ENCODE measurements around the gene CCNB3.

DNA sequence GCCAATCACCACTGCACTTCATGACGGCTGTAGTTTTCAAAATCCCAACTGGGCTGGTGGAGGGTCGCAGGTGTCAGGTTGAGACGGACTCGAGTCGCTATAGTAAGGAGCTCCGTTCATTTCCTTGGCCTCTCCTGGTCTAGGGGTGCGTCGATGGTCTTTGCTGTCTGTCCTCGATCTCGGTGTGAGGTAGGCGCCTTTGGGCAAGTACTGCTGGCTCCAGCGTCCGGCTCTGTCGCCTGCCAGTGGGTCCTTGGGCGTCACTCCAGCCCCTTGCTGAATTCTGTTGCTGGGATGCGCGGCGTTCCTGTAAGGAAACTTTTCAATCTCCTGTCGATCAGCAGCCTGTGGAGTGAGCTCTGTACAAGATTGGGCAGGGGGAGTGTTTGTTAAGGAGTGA lies 76.7 kb downstream of the CCNB3 start:
- TF ChIP-seq CTCF (conservative IDR thresholded peaks at IDR 0.05; ENCODE audit: low read depth, low read length), result no peak
- TF ChIP-seq CEBPB (IDR thresholded peaks at IDR 0.05; ENCODE audit: low read depth, low read length), result no peak
- no peak for TF ChIP-seq POLR2A (IDR thresholded peaks at IDR 0.05; ENCODE audit: low read depth, low read length)
- TF ChIP-seq NFE2L2 (IDR thresholded peaks at IDR 0.05; ENCODE audit: low read depth, low read length), result no peak
- TF ChIP-seq, protein P1, sequence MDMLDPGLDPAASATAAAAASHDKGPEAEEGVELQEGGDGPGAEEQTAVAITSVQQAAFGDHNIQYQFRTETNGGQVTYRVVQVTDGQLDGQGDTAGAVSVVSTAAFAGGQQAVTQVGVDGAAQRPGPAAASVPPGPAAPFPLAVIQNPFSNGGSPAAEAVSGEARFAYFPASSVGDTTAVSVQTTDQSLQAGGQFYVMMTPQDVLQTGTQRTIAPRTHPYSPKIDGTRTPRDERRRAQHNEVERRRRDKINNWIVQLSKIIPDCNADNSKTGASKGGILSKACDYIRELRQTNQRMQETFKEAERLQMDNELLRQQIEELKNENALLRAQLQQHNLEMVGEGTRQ (IDR thresholded peaks at IDR 0.05; ENCODE audit: low read depth, low read length), result no peak
- TF ChIP-seq RAD21 (IDR thresholded peaks at IDR 0.05; ENCODE audit: low read length), result no peak
